Activated naive CD4-positive, alpha-beta T cell treated with Interleukin-2 at 50 U/mL for 16 hours (primary cell): ENCODE measurements around the gene KLHL30.

Experiments used
- DNase-seq: peaks from one replicate; pipeline ENCODE4 v3.0.0-alpha.2; 2020

KLHL30 gene

DNA sequence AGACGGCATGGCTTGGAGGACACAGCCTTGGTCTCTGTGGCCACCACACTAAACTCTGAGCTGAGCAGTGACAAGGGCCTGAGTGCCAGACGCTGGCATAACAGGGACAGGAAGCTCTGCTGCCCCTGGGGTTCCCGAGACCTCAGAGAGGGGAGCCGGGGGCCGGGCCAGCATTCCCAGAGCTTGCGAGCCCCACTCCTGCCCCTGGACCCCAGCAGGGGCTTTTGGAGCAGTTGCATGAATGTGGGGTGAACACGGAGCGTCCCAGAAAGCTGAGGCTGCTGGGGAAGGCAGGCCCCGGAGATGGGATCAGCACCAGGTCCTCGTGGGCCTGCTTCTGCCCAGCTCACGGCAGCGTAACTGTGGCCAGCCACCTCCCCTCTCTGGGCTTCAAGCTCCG lies 12.7 kb downstream of the KLHL30 start:
- DNase-seq, result no peak

DNA sequence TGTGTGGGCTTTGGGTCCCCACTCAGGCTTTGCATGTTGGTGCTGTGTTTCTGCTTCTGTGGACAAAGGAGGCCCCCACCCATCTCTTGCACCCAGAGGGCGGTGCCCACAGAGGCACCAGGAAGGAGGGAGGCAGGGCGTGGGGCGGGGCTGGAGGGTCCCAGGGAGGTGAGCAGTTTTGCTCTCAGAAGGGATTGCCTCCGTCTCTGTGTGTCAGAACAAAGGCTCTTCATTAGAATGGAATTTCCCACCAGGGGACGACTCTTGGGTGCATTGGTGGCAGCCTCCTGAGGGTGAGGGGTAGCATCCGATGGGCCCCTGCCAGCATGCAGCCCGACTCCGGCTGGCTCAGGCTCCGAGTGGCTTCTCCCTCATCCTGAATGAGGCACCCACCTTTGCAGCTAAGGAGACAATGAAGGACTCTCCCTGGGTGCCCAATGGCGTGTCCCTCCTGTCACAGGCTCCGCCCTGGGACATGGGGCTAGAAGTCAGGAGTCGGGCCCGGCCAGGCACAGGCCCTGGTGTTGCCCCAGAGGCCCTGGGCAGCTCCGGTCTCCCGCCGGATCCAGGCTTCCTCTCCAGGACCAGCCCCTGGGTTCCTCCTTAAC lies 13.3 kb downstream of the KLHL30 start:
- DNase-seq, result no peak

DNA sequence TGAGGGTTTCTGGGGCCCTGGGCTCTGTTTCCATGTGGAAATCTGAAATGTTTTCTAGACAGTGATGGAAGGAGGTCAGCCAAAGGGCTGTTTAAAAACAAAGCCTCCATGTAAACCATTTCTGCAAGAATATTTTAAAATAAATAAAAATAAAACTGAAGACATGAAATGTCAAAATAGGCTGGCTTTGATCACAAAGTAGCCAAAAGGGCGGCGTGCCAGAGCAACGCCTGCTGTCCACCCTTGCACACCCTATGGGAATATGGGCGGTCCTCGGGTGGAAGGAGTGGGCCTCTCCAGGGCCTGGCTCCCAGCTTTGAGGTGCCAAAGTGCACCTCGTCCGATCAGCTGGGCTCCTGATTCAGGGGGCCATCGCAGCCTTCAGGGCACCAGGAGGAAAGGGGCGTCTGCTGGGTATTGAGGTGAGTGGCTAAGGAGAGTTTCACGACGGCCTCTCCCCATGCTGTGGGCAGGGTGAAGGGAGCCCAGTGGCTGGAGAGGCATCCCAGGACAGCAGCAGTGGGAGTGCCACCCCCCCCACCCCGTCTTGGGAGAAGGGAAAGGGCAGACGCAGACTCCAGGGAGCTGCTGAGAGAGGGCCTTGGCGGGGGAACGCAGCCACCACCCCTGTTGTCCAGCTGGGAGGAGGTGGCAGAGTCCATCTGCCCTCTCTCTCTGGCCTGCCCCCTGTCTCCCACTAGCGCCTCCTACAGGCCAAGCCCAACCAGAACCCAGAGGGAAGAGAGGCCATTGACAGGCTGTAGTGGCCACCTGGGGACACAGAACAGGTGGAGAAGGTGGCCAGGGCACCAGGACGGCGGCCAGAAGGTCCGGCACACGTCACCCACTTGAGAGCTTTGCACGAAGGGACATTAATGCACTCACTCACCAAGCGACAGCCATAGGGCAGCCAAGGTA lies 14.6 kb downstream of the KLHL30 start:
- no peak for DNase-seq

DNA sequence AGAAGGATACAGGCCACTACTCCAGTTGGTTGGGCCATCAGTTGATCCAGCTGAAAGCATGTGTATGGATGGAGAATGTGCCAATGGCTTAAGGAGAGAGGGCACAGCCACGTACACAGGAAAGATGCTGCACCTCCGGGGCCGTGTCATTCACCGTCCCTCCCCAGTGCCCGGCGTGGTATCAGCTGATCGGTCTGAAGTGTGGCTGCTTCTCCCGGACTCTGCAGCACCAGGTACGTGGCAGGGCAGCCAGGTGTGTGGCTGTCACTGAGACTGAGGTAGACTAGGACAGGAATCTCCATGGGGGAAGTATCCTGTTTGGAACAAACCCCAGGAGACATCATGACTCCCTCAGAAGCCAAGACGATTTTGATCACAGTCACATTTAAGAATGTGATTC lies 16.1 kb downstream of the KLHL30 start:
- no peak for DNase-seq

DNA sequence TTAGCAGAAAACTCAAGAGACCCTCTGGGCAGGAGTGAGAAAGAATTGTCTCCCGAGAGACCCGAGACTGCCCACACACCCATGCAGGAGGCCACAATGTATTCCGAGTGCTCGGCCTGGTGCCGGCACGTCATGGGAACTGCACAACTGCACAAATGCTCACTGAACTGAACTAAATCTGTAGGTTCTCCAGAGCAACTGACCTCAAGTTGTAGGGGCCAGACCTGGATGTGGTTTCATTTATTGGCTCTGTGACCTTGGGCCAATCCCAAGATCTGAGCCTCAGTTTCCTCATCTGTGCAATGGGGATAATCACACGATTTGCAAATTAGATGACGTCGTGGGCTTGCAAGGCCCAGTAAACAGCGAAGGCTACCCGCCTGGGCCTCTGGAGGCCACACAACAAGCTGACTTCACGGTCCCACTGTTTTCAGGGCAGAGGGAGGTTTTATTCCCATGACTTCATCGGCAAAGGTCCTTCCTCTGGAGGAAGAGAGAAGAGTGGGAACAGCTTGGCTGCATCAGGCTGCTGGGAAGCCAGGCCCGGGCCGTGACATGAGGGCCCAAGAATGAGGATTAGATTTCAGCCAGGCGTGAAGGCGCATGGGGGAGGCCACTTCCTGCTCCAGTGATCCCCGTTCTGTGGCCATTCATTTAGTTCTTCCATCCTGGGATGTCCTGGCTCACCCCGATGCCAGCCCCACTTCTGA lies 16.7 kb downstream of the KLHL30 start:
- DNase-seq, result no peak

DNA sequence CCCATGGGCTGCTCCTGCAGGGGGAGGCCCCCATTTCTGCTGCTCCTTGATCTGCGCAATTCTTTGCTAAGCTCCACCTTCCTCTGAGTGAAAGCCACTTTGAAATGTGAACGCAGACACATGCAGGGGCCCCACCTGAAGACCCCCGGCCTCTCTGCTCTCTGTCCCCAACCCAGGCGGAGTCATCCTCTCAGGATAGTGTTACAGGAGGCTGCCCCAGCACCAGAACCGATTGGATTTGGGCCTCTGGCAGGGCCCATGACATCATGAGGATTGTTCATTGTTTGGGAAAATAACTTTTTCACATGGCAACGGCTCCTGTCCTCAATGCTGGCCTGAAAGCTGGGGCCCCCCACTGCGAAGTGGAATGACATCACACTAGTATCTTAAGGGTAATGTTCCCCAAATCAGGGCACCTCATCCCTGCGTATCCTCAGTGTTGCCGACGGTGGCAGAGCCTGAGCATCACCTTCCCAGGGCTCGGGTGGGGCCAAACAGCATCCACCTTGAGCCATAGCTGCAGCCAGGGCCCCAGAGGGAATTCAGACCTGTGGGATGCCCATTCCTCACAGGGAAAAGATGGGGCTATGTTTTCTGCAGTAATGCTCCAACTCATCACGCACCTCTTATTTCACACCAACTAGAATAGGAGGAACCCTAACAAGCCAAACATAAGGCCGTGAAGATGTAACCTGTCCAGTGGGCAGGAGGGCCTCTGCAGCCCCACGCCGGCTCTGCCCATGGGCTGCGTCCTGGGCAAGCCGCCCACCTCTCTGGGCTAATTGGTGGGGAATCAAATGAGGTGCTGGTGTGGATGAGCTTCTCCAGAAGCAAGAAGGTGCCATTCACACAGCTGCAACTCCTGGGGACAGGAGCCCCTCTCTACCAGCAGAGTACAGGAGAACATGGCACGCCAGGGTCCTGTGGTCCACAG lies 17.6 kb downstream of the KLHL30 start:
- DNase-seq, result no peak

DNA sequence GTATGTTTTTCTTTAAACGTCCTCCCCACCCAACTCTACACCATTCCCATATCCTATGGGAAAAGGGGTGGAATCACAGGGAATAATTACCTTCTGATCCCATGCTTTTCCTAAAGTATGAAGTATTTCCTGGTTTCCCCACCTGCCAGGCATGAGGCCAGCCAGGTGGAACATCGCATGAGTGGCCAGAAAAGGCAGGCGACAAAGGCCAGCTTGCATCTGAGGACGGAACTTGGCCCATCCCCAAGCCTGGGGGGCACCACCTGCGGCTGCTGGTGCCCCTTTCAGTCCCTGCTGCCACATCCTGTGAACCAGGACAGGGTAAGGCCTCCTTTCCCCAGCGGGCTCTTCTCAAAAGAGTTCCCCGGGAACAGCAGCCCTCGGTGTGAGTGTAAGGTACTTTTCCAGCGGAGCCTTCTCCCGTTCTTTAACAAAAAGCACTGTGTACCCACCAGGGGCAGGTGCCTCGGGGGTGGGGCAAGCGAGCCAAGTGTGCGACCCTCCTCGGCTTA lies 19.1 kb downstream of the KLHL30 start:
- no peak for DNase-seq

DNA sequence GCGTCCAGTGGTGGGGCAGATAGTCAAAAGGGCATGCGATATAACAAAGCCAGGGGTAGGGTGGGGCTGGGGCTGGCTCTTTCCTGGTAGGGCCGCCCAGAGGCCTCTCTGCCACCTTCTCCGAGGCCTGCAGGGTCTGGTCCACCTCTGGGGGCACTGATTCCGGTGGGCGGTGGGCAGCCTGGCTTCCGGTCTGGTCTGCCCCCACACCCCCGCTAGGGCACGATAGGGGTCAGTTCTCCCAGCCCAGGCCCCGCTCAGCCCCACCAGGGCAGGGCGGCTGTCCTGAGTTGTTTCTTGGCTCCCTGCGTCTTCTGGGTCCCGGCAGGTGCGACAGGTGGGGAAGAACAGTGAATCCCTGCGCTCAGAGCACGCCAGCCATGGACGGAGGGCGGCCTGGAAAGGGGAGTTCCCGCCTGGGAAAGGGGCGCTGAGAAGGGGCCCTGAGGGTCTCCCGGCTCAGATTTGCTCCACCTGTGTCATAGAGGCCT lies 19.6 kb downstream of the KLHL30 start:
- no peak for DNase-seq

DNA sequence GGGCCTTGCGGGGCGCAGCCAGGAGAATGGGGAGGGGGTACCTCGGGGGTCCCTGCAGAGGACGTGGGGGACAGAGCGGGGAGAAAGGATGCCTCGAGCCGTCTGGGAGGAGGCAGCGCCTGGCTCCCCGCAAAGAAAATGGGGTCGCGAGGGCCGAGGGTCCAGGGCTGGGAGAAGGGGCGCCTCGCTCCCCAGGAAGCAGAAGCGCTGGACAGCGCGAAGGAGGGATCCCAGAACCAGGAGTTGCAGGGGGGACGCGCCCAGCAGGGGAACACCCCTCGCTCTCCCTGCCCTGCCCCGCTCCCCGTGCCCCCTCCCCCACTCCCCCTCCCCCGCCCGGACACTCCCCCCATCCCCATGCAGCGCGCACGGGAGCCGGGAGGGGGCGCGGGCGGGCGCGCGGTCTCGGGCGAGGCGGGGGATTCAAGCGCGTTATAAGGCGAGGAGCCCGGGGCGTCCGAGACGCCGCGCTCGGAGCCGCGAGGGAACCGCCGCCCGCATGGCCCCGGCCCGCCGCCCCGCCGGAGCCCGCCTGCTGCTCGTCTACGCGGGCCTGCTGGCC lies 20.1 kb downstream of the KLHL30 start, which contains the start of gene ERFE:
TSS of gene ERFE (plus strand) at position 462 of the 562 bp plus-strand sequence. CDS start at position 500, 38 bp downstream.
- DNase-seq, result peak; percentile 49

DNA sequence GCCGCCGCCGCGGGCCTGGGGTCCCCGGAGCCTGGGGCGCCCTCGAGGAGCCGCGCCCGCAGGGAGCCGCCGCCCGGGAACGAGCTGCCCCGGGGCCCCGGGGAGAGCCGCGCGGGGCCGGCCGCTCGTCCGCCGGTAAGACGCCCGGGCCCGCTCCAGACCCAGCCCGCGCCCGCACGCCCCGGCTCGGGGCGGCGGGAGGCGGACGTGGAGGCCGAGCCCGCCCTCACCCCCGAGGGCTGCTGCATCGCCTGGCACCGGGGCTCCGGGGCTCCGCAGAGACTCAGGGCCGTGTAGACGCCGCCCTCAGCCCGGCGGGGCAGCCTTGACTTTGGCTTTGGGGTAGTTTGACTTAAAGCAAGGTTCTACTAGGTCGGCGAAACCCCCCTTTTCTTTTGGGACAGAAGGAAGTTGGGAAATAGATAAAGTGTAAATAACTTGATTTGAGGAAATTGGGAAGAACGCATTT lies 20.6 kb downstream of the KLHL30 start:
- DNase-seq, result no peak

DNA sequence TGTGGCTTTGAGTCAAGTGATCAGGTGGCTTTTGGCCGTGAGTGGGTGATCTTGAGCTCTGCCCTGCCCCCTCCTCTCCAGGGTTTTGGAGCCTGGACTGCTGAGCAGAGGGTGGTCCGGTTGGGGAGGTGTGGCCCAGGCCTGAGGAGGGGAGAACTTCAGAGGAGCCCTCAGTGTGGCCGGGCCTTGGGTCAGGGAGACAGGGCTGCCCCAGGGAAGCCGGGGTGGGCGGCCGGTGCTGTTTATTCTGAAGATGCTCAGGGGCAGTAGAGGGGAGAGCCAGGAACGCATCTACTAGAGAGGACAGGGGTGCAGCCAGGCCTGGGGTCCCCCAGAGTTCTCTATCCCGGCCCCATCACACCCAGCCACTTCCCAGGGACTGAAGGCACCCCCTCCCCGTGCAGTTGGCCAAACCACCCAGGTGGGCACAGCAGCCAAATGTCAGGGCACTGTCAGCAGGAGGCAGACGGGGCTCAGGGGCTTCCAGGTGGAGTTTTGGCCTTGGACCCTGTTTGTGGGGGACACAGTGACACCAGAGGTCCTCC lies 21.3 kb downstream of the KLHL30 start:
- no peak for DNase-seq

DNA sequence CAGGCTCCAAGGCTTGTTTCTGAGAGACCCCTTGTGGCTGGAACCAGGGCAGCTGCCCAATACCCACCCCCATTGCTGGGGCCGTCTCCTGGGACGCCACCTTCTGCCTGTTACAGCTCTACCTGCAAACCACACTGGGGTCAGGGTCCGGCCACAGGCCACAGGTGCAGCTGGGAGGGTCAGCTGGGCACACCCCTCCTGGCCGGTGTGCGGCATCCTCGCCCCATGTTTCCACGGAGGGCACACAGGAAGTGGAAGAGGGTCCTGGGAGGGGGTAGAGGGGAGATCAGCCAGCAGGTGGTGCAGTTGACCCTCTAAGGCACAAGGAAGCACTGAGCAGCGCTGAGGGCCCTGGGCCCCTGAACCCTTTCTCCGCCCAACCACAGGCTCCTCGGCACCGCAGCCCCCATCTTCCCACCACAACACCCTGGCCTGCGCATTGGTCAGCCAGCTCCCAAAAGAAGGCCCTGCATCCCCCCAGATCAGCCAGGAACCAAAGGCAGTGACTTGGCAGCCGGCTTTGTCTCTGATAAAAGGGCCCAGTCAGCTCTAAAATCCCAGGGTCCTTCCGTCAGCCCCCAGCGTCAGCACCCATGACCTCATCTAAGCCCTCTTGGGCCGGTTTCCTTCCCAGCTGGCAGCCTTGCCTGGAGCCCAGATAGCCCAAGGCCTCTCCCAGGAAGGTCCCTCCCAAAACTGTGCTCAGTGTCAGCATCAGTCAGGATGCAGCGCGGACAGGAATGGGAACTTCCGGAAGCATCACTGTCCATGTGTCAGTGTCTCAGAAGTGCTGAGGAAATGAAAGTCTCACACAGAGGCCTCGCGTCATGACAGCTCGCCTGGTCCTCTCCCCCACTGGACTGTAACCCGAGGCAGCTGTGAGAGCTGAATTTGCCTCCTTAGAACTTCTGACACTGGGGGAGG lies 22.0 kb downstream of the KLHL30 start:
- DNase-seq, result no peak

DNA sequence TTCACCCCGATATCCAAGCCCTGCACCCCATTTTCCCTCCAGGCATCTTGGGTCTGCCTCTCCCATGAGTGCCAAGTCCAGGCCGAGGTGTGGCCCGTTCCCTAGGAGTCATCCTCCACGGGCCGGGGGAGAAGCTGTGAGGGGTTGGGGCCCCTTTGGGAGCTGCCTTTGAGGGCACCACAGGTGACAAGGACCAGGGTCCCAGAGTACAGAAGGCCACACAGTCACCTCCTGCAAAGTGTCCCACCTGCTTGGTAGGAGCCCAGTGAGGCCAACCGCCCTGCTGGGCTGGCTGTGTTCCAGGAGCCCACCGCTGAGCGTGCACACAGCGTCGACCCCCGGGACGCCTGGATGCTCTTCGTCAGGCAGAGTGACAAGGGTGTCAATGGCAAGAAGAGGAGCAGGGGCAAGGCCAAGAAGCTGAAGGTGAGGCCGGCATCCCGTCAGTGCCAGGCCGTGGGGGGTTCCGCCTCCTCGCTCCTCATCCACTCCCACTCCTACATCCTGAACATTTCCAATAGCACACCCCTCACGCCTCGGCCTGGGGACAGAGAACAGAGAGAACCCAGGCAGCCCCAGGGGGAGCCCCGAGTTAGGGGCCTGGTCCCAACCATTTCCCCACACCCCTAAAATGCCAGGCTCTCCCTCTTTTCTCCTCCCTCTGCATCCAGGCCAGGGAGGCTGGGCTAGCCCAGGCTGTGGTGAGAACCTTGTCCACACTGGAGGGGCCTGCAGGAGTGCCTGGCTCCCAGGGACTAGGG lies 23.0 kb downstream of the KLHL30 start:
- no peak for DNase-seq

DNA sequence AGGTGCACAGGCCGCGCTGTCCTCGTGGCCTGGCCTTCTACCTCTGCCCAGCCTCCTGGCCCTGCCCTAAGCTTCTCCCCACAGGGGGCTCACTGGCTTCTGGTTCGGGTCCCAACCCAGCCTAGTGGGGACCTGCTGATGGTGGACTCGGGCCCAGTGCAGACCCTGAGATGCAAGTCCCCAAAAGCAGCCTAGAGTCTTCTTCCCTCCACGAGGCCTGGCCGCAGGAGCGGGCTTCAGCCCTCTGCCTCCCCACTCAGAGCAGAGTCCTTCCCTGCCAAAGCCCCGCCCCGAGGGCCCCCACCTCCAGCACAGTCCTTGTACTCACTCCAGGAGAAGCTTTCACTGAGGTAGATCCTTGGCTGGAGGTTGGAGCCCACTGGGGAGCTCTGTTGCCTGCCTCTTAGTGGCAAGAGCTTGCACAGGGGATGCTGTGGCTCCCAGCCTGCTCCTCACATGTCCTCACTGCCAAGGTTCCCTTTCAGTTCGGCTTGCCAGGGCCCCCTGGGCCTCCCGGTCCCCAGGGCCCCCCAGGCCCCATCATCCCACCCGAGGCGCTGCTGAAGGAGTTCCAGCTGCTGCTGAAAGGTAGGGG lies 23.9 kb downstream of the KLHL30 start:
- no peak for DNase-seq

DNA sequence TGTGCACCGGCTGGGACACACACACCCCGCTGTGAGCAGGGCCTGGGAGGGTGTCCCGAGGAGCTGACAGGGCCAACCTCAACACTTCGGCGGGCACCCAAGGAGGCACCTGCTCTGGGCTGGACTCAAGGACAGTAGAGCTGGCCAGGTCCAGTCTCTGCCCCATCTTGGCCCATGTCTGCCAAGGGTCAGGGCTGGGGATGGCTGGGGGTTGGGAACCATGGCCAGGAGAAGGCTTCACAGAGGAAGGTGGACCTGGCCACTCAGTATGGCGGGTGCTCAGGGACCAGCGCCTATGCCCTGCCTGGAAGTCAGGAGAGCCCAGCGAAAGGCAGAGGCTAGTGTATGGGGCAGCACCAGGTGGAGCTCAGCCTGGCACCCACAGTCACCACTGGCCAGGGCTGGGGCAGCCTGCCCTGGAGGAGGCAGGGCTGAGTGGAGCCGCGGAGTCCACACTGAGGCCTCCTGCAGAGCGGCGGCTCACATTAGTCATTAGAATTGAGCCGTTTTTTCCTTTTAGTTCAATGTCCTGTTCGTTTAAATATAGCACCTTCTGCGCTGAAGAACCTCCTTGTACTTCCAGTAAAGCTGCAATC lies 24.5 kb downstream of the KLHL30 start:
- no peak for DNase-seq

DNA sequence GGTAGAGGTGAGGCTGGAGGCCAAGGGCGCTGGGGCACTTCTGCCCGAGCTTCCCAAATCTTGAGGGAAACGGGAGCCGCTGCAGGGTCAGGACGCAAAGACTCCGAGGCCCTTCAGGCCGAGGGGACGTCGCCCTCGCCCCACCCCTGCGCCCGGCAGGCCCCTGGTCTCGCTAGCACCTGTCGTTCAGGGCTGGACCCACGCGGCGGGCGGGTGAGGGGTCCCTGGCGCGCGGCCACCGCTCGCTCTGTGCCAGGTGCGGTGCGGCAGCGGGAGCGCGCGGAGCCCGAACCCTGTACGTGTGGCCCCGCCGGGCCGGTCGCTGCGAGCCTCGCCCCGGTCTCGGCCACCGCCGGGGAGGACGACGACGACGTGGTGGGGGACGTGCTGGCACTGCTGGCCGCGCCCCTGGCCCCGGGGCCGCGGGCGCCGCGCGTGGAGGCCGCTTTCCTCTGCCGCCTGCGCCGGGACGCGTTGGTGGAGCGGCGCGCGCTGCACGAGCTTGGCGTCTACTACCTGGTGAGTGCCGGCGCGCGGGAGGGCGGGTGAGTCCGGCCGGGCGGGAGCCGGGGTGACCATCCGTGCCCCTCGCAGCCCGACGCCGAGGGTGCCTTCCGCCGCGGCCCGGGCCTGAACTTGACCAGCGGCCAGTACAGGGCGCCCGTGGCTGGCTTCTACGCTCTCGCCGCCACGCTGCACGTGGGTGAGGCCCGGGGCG lies 25.2 kb downstream of the KLHL30 start:
- DNase-seq, result no peak

DNA sequence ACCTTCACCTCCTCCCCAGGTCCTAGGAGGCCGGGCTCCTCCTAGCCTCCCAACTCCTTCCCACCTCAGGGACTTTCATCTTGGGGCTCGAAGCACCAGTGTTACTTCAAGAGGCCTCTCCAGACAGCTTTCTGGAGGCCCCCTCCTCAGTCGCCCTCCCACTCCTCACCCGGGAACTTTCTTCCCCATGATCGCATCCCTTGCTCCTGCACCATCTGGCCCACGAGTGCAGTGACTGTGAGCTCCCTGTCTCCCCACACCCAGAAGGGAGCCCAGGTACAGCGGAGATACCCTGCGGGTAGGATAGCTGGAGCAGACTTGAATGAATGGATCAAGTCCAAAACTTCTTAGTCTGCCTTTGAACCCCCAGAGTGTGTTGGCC lies 26.4 kb downstream of the KLHL30 start:
- no peak for DNase-seq
